Activated CD8-positive, alpha-beta memory T cell treated with anti-CD3 and anti-CD28 coated beads for 1 hour (primary cell): ENCODE data around the gene LATS2.

ENCODE experiments used
- DNase-seq, 2 donors: peaks; one replicate each; pipeline ENCODE4 v3.0.0-alpha.2; 2020; ENCODE audit warnings: low read depth in 1 of 2; ENCODE audit errors: extremely low read depth in 1 of 2

The LATS2 gene

GRCh38 chr13:21061029-21061763, at the start of gene LATS2:
LATS2 (minus strand) TSS chr13:21061586; CDS start chr13:21046026, 15,560 bp downstream.
- DNase-seq: peak; percentile 11 to 58

DNA sequence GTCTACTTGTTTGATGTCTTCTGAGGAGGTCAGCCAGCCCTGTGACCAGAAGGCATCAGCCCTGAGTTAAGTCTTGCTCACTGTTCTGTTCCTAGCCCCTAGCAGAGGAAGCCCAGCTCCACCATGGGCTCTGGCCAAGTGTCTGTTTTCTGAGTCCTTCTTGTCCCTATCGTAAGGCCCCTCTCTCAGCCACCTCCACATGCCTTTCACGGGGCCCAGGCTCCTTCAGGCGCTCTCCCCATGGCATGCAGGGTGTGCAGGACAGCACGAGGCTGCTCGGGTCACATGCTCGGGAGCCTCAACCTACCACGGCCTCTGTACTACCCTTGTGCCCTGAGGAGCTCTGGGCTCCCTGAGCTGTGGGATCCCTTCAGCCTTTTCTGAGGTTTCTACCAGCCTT, 47.8 kb upstream of the LATS2 start:
- DNase-seq: no peak

DNA sequence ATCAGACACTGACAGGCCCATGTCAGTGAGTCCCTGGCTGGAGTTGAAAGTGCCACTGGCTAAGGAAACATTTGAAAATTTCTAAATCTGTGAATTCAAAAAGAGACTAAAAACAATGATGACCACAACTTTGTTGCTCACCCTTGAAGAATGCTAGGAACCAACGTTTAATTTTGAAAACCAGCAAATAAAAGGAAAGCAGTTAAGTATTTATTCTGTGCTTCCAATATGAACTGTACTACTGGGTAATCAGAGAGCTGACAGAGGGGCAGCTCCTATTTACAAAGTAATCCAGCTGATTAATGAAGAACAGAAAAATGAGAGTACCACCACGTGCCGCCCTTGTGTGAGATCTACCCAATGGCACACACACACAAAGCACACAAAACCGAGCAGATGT, 44.7 kb upstream of the LATS2 start:
- DNase-seq: no peak

DNA sequence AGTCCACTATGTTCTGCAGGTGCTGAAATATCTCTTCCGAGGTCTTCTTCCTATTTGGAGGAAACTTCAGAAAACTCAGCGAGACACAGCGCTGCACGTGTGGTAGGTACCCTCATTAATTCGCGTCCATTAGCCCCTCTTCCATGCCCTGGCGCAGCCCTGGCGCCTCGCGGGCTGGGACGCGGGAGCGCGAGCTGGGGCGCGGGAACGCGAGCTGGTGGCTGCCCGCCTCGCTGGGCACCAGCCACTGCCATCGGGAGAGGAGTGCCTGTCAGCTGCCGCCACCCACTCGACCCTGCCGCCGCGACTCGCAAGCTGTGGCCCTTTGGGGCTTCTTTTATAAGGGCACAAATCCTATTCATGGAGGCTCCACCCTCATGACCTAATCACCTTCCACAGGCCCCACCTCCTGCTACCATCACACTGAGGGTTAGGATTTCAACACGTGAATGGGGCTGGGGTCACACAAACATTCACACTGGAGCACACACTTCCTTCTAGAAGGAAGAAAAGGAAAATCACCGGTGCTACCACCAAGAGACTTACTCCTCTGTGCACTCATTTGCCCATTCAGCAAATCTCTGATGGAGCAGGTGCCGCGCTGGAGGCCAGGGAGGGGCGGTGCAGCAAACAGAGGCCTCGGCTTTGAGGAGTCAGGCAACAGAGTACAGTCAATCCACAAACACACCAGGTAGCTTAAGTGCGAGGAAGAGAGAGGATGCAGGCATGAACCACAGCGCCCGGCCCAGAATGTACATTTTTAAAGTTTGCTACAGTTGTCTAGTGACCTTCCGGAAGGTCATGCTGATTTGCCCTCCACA, 43.0 kb upstream of the LATS2 start:
- no peak for DNase-seq

DNA sequence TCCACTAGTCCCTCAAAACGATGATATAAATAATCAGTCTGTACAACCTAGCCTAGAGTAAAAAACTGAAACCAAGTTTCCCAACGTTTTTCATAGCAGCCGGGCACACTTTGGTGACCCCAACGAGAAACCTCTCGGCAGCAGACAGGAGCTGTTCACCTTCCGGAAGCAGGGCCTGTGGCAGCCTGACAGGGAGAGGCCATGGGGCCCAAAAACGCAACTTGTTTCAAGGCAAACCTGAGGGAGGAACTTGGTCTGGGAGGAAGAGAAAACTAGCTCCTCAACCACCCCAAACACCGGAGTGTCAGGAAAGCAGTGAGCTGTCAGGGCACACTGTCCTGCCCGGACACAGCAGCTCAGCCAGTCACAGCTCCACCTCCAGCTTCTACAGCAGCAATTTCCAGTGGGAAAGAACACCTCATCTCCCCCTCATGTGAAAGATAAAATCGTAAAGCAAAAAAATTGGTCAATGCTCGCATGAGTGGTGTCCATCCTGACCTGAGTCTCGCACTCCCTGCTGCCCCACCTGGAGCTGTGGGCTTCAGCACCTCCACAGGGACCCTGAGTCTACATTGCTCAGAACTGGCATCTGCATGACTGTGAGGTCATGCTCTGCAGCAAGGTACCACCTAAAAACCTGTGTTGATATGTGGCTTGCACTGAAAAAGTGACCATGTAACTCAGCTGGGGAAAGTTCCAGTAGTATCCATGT, 40.6 kb upstream of the LATS2 start:
- no peak for DNase-seq

DNA sequence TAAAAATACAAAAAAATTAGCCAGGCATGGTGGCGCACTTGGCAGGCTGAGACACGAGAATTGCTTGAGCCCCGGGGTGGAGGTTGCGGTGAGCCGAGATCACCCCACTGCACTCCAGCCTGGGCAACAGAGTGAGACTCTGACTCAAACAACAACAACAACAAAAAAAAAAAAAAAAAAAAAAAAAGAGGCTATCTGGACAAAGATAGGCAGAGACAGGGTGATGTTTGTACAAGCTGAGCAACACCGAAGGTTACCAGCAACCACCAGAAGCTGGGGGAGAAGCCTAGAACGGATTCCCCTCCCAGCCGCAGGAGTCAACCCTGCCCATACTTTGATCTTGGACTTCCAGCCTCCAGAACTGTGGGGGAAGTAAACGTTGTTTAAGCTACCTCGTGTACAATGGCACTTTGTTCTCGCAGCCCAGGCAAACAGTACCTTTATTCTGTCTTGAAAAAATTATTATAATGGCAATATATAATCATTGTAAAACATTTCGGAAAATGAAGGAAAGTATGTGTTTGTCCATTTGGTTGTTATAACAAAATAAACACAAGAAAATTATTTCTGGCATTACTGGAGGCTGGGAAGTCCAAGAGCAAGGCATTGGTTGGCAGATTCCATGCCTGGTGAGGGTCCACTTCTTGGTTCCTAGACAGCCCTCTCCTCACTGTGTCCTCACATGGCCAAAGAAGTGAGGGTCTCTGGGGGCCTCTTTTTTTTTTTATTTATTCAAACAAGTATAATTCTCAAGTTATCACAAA, 39.8 kb upstream of the LATS2 start:
- DNase-seq: no peak

DNA sequence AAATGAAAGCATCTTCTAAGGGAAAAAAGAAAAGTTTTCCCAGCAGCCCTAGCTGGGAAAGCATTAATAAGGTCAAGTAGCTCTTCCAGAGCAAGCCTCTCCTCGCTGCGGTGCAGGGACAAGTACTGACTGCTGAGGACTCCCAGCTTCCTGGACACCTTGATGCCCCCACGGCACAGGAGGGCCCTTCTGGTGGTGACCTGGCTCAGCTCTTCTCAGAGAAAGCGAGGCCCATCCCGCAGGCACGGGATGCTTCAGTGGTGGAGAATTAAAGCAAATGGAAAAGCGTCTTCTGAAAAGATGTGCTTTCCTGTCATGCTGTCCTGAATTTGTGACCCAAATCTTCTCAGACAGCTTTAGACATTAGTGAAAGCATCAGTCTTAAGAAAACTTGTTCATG, 38.8 kb upstream of the LATS2 start:
- no peak for DNase-seq

DNA sequence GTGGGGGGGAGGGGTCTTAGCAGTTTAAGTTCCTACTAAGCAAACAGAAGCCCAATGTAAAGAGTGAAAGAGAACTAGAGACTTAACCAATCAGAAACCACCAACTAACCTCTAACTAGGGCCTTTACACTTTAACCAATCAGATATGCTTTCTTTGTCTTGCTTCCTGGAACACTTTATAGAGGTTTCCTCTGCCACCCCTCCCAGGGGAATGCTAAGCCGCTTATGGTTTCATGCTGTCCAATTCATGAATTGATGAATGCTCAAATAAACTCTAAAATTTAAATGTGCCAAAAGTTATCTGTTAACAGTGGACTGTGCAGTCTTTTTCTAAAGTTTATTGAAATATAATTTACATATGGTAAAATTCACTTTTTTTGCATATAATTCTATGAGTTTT, 33.9 kb upstream of the LATS2 start:
- no peak for DNase-seq

DNA sequence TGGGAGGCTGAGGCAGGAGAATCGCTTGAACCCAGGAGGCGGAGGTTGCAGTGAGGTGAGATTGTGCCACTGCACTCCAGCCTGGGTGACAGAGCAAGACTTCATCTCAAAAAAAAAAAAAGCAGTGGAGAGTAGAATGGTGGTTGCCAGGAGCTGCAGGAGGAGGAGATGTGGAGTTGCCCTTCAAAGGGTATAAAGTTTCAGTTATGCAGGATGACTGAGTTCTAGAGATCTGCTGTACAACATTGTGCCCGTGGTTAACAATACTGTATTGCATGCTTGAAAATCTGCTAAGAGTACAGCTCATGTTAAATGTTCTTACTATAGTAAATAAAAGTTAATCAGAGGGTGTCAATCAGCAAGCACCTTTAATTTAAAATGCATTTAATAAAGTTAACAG, 28.4 kb upstream of the LATS2 start:
- no peak for DNase-seq

DNA sequence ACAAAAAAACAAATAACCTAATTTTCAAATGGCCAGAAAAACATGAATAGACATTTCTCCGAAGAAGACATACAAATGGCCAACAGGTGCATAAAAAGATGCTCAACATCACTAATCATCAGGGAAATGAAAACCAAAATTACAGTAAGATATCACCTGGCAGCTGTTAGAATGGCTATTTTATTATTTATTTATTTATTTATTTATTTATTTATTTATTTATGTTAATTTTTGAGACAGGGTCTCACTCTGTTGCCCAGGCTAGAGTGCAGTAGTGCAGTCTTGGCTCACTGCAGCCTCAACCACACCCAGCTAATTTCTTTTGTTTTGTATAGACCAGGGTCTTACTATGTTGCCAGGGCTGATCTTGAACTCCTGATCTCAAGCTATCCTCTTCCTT, 27.1 kb upstream of the LATS2 start:
- no peak for DNase-seq

GRCh38 chr13:21086929-21087328, 25.5 kb upstream of the LATS2 start:
- DNase-seq: no peak

GRCh38 chr13:21081926-21082325, 20.5 kb upstream of the LATS2 start:
- DNase-seq: no peak

DNA sequence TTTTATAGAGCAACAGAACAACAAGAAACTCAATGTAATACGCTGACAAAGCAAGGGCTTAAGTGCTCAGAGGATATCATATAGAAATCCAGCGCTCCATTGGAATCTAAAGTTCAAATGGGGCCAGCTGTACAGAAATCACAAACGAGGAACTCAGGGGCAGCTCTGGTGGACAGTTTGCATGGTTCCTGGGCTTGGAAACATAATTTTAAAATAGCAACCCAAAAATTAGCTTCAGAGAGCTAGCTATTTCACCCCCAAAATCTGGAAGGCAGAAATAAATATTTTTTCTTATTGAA, 19.2 kb upstream of the LATS2 start:
- no peak for DNase-seq

DNA sequence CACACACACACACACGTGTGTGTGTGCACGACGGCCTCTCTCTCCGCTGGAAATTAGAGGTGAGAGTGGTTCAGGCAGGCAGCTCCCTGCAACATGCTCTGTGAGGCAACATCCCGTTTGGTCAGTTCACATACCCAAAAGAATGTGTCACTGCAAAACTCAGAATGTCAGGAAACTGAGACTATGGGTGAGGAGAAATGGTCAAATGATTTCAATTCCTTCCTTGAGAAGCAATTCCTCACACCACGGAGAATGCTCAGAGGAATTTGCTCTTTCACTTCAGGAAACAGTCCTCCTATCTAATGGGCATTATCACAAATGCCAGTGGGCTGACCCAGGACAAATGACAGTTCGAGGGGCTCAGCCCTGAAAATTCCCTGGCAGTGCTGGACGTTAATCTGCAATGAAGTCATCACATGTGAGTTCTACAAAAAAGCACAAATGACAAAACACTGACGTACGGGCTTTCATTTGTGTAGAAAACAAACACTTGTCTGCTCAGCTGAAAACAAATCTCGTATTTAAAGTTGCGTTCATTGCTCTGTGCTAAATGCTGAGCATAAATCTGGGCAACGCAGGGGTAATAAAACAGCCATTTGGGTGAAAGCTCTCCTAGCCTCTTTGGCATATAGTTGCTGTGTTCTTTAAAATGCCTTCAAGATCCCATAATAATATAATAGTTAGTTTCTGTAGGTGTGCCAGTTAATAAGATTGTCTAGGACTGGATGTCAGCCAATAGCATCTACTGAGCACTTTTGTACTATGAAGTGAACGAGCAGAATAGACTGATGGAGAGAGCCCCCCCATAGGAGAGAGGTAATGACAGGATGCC, 18.6 kb upstream of the LATS2 start:
- no peak for DNase-seq

DNA sequence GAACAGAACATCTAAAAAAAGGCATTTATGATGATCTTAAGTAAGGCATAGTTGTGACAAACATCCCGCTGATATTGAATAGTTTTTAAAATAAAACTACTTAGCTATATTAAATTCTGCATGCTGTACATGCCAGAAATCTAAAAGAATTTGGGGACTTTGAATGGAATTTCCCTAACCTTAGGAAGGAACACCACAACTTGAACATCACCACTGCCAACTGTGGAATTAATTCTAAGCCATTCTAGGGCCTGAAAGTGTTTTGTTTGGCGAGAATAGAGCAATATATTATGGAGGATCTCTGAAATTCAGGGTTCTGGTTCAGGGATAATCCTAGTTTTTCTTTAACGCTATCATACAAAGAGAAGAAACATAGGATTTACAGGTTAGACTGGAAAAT, 17.8 kb upstream of the LATS2 start:
- DNase-seq: no peak

- DNase-seq: no peak
These were observed 17.1 kb upstream of the LATS2 start for GRCh38 chr13:21078501-21078900.

- DNase-seq: no peak
These were observed 16.5 kb upstream of the LATS2 start for GRCh38 chr13:21077788-21078353.

DNA sequence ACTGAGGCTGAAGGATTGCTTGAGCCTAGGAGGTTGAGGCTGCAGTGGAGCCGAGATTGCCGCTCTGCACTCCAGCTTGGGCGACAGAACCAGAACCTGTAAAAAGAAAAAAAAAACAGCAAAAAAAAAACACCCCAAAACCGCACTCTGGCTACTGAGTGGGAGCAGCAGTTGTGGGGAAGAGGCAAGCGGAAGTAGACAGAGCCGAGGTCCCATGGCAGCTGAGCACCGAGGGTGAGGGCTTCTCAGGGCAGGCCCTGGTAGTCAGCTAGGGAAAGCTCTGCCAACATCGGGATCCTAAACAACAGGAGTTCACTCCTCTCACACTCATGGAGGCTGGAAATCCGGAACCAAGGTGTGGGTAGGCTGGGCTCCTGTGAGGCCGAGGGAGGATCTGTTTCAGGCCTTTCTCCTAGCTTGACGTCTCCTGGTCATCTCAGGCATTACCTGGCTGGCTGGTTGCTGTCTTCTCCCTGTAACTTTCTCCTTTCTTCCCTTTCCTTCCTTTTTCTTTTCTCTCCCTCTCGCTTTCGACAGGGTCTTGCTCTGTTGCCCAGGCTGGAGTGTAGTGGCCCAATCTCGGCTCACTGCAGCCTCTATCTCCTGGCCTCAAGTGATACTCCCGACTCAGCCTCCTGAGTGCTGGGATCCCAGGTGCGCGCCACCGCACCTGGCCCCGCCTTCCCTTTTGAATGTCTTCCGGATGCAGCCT, 15.8 kb upstream of the LATS2 start:
- no peak for DNase-seq

GRCh38 chr13:21076253-21076652, 14.9 kb upstream of the LATS2 start:
- DNase-seq: no peak
